HCT116 (cell line): ENCODE results near the gene ACAT1. TPM values are rescaled to one million over a fixed set of nuclear protein-coding genes. Genes with fewer than 3 reads are reported as not detected.

Source experiments
- ATAC-seq: fragments of 200-7000 bp; cut with Tn5 transposase; 2 replicates; pipeline ENCODE4 v1.9.1; 2020; ENCODE audit warnings: mild to moderate bottlenecking, moderate library complexity
- BruUV-seq: library from RNA; stranded (reverse); fragments of 400-500 nt; replicated peaks from 2 replicates; lab custom pipeline; 2021; lab: Mats Ljungman, UMichigan
- CTCF ChIA-PET: fragments of 300-600 bp; sonication (Branson Sonifier 250); formaldehyde crosslinking; loops from one replicate; lab custom pipeline; 2021; ENCODE audit warnings: antibody characterized with exemption; lab: Charles Lee
- POLR2A ChIA-PET: fragments of 300-600, 350-600 bp; sonication (Branson Sonifier 250); formaldehyde crosslinking; loops from one replicate; lab custom pipeline; 2021; ENCODE audit warnings: antibody characterized with exemption; lab: Charles Lee
- RAD21 ChIA-PET, 2 experiments: fragments of 300-600 bp; sonication (Branson Sonifier 250); formaldehyde crosslinking; loops; one replicate each; lab custom pipeline; 2023; ENCODE audit warnings: low total read pairs in 2 of 2; ENCODE audit not compliant: uncharacterized antibody in 2 of 2, unreplicated experiment in 2 of 2, low non-redundant PET in 1 of 2; lab: Charles Lee
- DNase-seq: peaks from one replicate; pipeline ENCODE4 v3.0.0-alpha.2; 2010; ENCODE audit warnings: low read depth, low spot score
- H2AFZ ChIP-seq: fragments of 200-600 bp; shearing (Covaris generic), sonication (generic); 2 replicates; pipeline ENCODE4 v1.6.1; 2017; ENCODE audit warnings: low read depth, mixed run types, mixed read lengths, antibody characterized with exemption, low read length; ENCODE audit not compliant: poor library complexity, severe bottlenecking
- H3K27ac ChIP-seq: 2 replicates; pipeline ENCODE4 v1.5.1; 2012; ENCODE audit warnings: low read depth, low read length
- H3K27me3 ChIP-seq: fragments of 200-600 bp; sonication (generic); 2 replicates; pipeline ENCODE4 v1.6.1; 2016; ENCODE audit warnings: mixed run types, low read length, mixed read lengths; ENCODE audit not compliant: insufficient read depth
- H3K36me3 ChIP-seq, 2 experiments: fragments of 200-500 bp in 1 of 2; fragments of 200-600 bp in 1 of 2; sonication (Bioruptor generic) in 1 of 2; sonication (generic) in 1 of 2; 2 replicates each; pipeline versions ENCODE4 v1.5.1 to v1.6.1; 2014 to 2016; ENCODE audit warnings: low read length in 2 of 2, inconsistent platforms in 1 of 2, mixed read lengths in 1 of 2, mixed run types in 1 of 2; ENCODE audit not compliant: insufficient read depth in 2 of 2, control insufficient read depth in 1 of 2
- H3K4me1 ChIP-seq, 2 experiments: fragments of 200-600 bp in 1 of 2; sonication (generic) in 1 of 2; 2 replicates each; pipeline versions ENCODE4 v1.5.1 to v1.6.1; 2012 to 2017; ENCODE audit warnings: low read length in 2 of 2, inconsistent platforms in 1 of 2, mild to moderate bottlenecking in 1 of 2, mixed read lengths in 1 of 2, mixed run types in 1 of 2, moderate library complexity in 1 of 2; ENCODE audit not compliant: insufficient read depth in 2 of 2, control insufficient read depth in 1 of 2
- H3K4me2 ChIP-seq: fragments of 200-600 bp; sonication (generic); 2 replicates; pipeline ENCODE4 v1.6.1; 2017; ENCODE audit warnings: mixed run types, low read length, mixed read lengths
- H3K4me3 ChIP-seq, 2 experiments: fragments of 200-600 bp in 1 of 2; sonication (generic) in 1 of 2; replicated peaks in 1 of 2; 2 replicates each; pipeline ENCODE4 v1.5.1; 2011 to 2016; ENCODE audit warnings: low read length in 2 of 2, control low read depth in 1 of 2, low read depth in 1 of 2, mild to moderate bottlenecking in 1 of 2, mixed read lengths in 1 of 2, mixed run types in 1 of 2
- H3K79me2 ChIP-seq: fragments of 200-600 bp; sonication (generic); 2 replicates; pipeline ENCODE4 v1.6.1; 2017; ENCODE audit warnings: mild to moderate bottlenecking, mixed run types, low read length, moderate library complexity, mixed read lengths; ENCODE audit not compliant: insufficient read depth
- H3K9ac ChIP-seq: fragments of 200-600 bp; sonication (generic); 2 replicates; pipeline ENCODE4 v1.6.1; 2016; ENCODE audit warnings: low read length, mixed read lengths
- H3K9me2 ChIP-seq: fragments of 200-600 bp; sonication (generic), shearing (Covaris generic); 2 replicates; pipeline ENCODE4 v1.6.1; 2017; ENCODE audit warnings: mixed run types, mild to moderate bottlenecking, moderate library complexity; ENCODE audit not compliant: insufficient read depth
- H3K9me3 ChIP-seq, 2 experiments: fragments of 200-500 bp in 1 of 2; fragments of 200-600 bp in 1 of 2; sonication (Bioruptor generic) in 1 of 2; sonication (generic) in 1 of 2; 2 replicates each; pipeline ENCODE4 v1.6.1; 2014 to 2017; ENCODE audit warnings: low read length in 2 of 2, mixed read lengths in 2 of 2, inconsistent platforms in 1 of 2, low read depth in 1 of 2, mild to moderate bottlenecking in 1 of 2, mixed run types in 1 of 2, moderate library complexity in 1 of 2; ENCODE audit not compliant: control insufficient read depth in 1 of 2, insufficient read depth in 1 of 2
- H4K20me1 ChIP-seq: fragments of 200-600 bp; sonication (generic), shearing (Covaris generic); 2 replicates; pipeline ENCODE4 v1.6.1; 2017; ENCODE audit warnings: mixed run types, mild to moderate bottlenecking, moderate library complexity; ENCODE audit not compliant: insufficient read depth
- CEBPB ChIP-seq: IDR thresholded peaks from 2 replicates; pipeline ENCODE4 v1.6.1; 2012; ENCODE audit warnings: low read depth
- EGR1 ChIP-seq: IDR thresholded peaks from 2 replicates; pipeline ENCODE4 v1.6.1; 2012; ENCODE audit warnings: low read depth
- ELF1 ChIP-seq: IDR thresholded peaks from 2 replicates; pipeline ENCODE4 v1.6.1; 2012; ENCODE audit warnings: low read depth, borderline replicate concordance
- MAX ChIP-seq: IDR thresholded peaks from 2 replicates; pipeline ENCODE4 v1.6.1; 2012
- POLR2A ChIP-seq: IDR thresholded peaks from 2 replicates; pipeline ENCODE4 v1.7.0; 2011; ENCODE audit warnings: borderline replicate concordance; ENCODE audit not compliant: insufficient read depth, insufficient read length; ENCODE audit errors: extremely low read depth
- RAD21 ChIP-seq: IDR thresholded peaks from 2 replicates; pipeline ENCODE4 v1.6.1; 2012; ENCODE audit warnings: low read depth, mild to moderate bottlenecking
- SIN3A ChIP-seq: IDR thresholded peaks from 2 replicates; pipeline ENCODE4 v1.6.1; 2012; ENCODE audit warnings: low read depth
- SP1 ChIP-seq: IDR thresholded peaks from 2 replicates; pipeline ENCODE4 v1.6.1; 2012; ENCODE audit warnings: low read depth
- ZBTB33 ChIP-seq: IDR thresholded peaks from 2 replicates; pipeline ENCODE4 v1.6.1; 2011; ENCODE audit warnings: mild to moderate bottlenecking, low read length, moderate library complexity; ENCODE audit not compliant: insufficient replicate concordance; ENCODE audit errors: extremely low read depth
- ZNF274 ChIP-seq: fragments of 200-500 bp; sonication (Bioruptor generic); IDR thresholded peaks from 2 replicates; pipeline ENCODE4 v1.6.1; 2014; ENCODE audit warnings: mild to moderate bottlenecking, low read depth, low read length, inconsistent platforms
- intact Hi-C: fragments of 100-400 bp; cut with micrococcal nuclease; formaldehyde crosslinking; loops from 2 replicates; pipeline ENCODE4 v1.10.0; 2022
- total RNA-seq: library from RNA; stranded (reverse); gene quantifications from one replicate; pipeline ENCODE4 v1.2.1, GENCODE V29; 2021; ENCODE audit not compliant: unreplicated experiment

ACAT1 gene
- total RNA-seq, 1 experiment from 2014 or later = 83.8 TPM

- CTCF ChIA-PET = no interaction called here
- H3K27ac ChIP-seq = no peak overlapping the region
- H3K9ac ChIP-seq = no peak overlapping the region
- TF ChIP-seq ZNF274 = no peak
- no peak for TF ChIP-seq ELF1
- no peak for TF ChIP-seq CEBPB
- no peak for TF ChIP-seq POLR2A
- TF ChIP-seq SIN3A = no peak
- no peak for TF ChIP-seq SP1
- no peak for TF ChIP-seq RAD21
- TF ChIP-seq ZBTB33 = no peak
- no peak for TF ChIP-seq MAX
- TF ChIP-seq EGR1 = no peak
- BruUV-seq = no TSS peak
- ATAC-seq = no peak
- H3K4me2 ChIP-seq = no peak overlapping the region
- H4K20me1 ChIP-seq = no peaks in the 10 kb centered on the region; the same call in 1 of the 2 replicates
- POLR2A ChIA-PET = no interaction called here
- no peak overlapping the region for H2AFZ ChIP-seq
- peaks cover 33 to 38% of the 10 kb centered on the region in 2 experiments; a peak in 3 of 4 replicates for H3K36me3 ChIP-seq
- H3K79me2 ChIP-seq = no peaks in the 10 kb centered on the region
- H3K9me3 ChIP-seq = no peaks in the 10 kb centered on the region
- H3K4me1 ChIP-seq = no peaks in the 10 kb centered on the region
- RAD21 ChIA-PET = no interaction called here
- DNase-seq = no peak
- H3K4me3 ChIP-seq = no peak overlapping the region
- intact Hi-C loops = no loop called here
- no peaks in the 10 kb centered on the region for H3K9me2 ChIP-seq
- H3K27me3 ChIP-seq = no peaks in the 10 kb centered on the region
These were observed 33.2 kb downstream of the ACAT1 start for GRCh38 chr11:108154591-108154990.
